Neural cell (in vitro differentiated cells): ENCODE measurements around the gene DSCAML1. TPM values are rescaled to one million over a fixed set of nuclear protein-coding genes. Genes with fewer than 3 reads are reported as not detected.

ENCODE experiments used
- H2AFZ ChIP-seq: fragments of 200-600, 300-800 bp; sonication (generic), shearing (Covaris generic); 2 replicates; pipeline ENCODE4 v1.6.0; 2014; ENCODE audit warnings: low read depth, mild to moderate bottlenecking, antibody characterized with exemption, low read length, moderate library complexity
- H3F3A ChIP-seq: fragments of 200-600 bp; shearing (Covaris generic); 2 replicates; pipeline ENCODE4 v1.6.1; 2016; ENCODE audit warnings: mild to moderate bottlenecking, moderate library complexity, mixed read lengths, antibody characterized with exemption, low read length; ENCODE audit not compliant: insufficient read depth, poor library complexity, severe bottlenecking
- H3K27ac ChIP-seq: fragments of 200-600, 300-800 bp; sonication (generic), shearing (Covaris generic); 2 replicates; pipeline ENCODE4 v1.5.1; 2014; ENCODE audit warnings: mild to moderate bottlenecking, low read length, moderate library complexity
- H3K27me3 ChIP-seq: fragments of 300-800, 200-600 bp; sonication (generic), shearing (Covaris generic); 2 replicates; pipeline ENCODE4 v1.6.0; 2014; ENCODE audit warnings: mild to moderate bottlenecking, low read depth, low read length, moderate library complexity; ENCODE audit not compliant: insufficient read depth
- H3K36me3 ChIP-seq: fragments of 300-800, 200-600 bp; sonication (generic), shearing (Covaris generic); 2 replicates; pipeline ENCODE4 v1.5.1; 2014; ENCODE audit warnings: mild to moderate bottlenecking, antibody characterized with exemption, low read length, moderate library complexity; ENCODE audit not compliant: insufficient read depth
- H3K4me2 ChIP-seq: fragments of 300-800, 200-600 bp; sonication (generic), shearing (Covaris generic); 2 replicates; pipeline ENCODE4 v1.6.0; 2014; ENCODE audit warnings: mild to moderate bottlenecking, low read length
- H3K4me3 ChIP-seq: fragments of 300-800, 200-600 bp; sonication (generic), shearing (Covaris generic); 2 replicates; pipeline ENCODE4 v1.5.1; 2014; ENCODE audit warnings: mild to moderate bottlenecking, low read length, moderate library complexity
- H3K79me2 ChIP-seq: fragments of 200-600 bp; shearing (Covaris generic); replicated peaks from 2 replicates; pipeline ENCODE4 v1.6.0; 2014; ENCODE audit warnings: mild to moderate bottlenecking, low read length, moderate library complexity; ENCODE audit not compliant: insufficient read depth
- H3K9ac ChIP-seq: fragments of 300-800, 200-600 bp; sonication (generic), shearing (Covaris generic); 2 replicates; pipeline ENCODE4 v1.6.1; 2016; ENCODE audit warnings: mild to moderate bottlenecking, low read length, mixed read lengths
- H3K9me2 ChIP-seq: fragments of 200-600 bp; shearing (Covaris generic); 2 replicates; pipeline ENCODE4 v1.6.1; 2016; ENCODE audit warnings: mild to moderate bottlenecking, low read length, mixed read lengths; ENCODE audit not compliant: insufficient read depth
- H3K9me3 ChIP-seq: fragments of 200-600, 300-800 bp; sonication (generic), shearing (Covaris generic); 2 replicates; pipeline ENCODE4 v1.6.1; 2016; ENCODE audit warnings: mild to moderate bottlenecking, mixed run types, low read length, moderate library complexity, mixed read lengths
- H4K20me1 ChIP-seq: fragments of 200-600 bp; shearing (Covaris generic); 2 replicates; pipeline ENCODE4 v1.6.1; 2016; ENCODE audit warnings: mild to moderate bottlenecking, mixed run types; ENCODE audit not compliant: insufficient read depth
- CTCF ChIP-seq: fragments of 450-650 bp; IDR thresholded peaks from 2 replicates; pipeline ENCODE4 v1.5.1; 2014; ENCODE audit warnings: antibody characterized with exemption, mild to moderate bottlenecking, moderate library complexity; ENCODE audit not compliant: poor library complexity, severe bottlenecking
- EP300 ChIP-seq: fragments of 450-650 bp; conservative IDR thresholded peaks from 2 replicates; pipeline ENCODE4 v1.6.1; 2014; ENCODE audit warnings: antibody characterized with exemption, mild to moderate bottlenecking, moderate library complexity; ENCODE audit not compliant: poor library complexity, severe bottlenecking
- EZH2 ChIP-seq: fragments of 200-600, 300-800 bp; shearing (Covaris generic), sonication (generic); IDR thresholded peaks from 2 replicates; pipeline ENCODE4 v1.6.1; 2014; ENCODE audit warnings: antibody characterized with exemption, low read length, borderline replicate concordance, mild to moderate bottlenecking; ENCODE audit not compliant: insufficient read depth, poor library complexity, severe bottlenecking
- MXI1 ChIP-seq: fragments of 450-650 bp; conservative IDR thresholded peaks from 2 replicates; pipeline ENCODE4 v1.6.1; 2014; ENCODE audit warnings: antibody characterized with exemption, mild to moderate bottlenecking; ENCODE audit not compliant: poor library complexity, severe bottlenecking
- POLR2AphosphoS5 ChIP-seq: IDR thresholded peaks from 2 replicates; pipeline ENCODE4 v1.6.1; 2012
- RAD21 ChIP-seq: fragments of 450-650 bp; conservative IDR thresholded peaks from 2 replicates; pipeline ENCODE4 v1.6.1; 2014; ENCODE audit warnings: antibody characterized with exemption, mild to moderate bottlenecking, moderate library complexity
- SMC3 ChIP-seq: fragments of 450-650 bp; conservative IDR thresholded peaks from 2 replicates; pipeline ENCODE4 v1.6.1; 2014; ENCODE audit warnings: antibody characterized with exemption, mild to moderate bottlenecking, moderate library complexity; ENCODE audit not compliant: poor library complexity
- TAF1 ChIP-seq: IDR thresholded peaks from 2 replicates; pipeline ENCODE4 v1.6.1; 2012; ENCODE audit warnings: low read depth
- polyA plus RNA-seq: library from polyadenylated mRNA; depleted of rRNA; stranded (reverse); fragments of >200 nt; gene quantifications from 2 replicates; pipeline ENCODE4 v1.2.3, GENCODE V29; 2014
- TF ChIP-seq, protein P1 (sequence below): IDR thresholded peaks from 2 replicates; pipeline ENCODE4 v1.6.1; 2012; ENCODE audit warnings: borderline replicate concordance

DSCAML1 gene
- polyA plus RNA-seq, 1 donor from 2014 or later: 1.3 TPM

DNA sequence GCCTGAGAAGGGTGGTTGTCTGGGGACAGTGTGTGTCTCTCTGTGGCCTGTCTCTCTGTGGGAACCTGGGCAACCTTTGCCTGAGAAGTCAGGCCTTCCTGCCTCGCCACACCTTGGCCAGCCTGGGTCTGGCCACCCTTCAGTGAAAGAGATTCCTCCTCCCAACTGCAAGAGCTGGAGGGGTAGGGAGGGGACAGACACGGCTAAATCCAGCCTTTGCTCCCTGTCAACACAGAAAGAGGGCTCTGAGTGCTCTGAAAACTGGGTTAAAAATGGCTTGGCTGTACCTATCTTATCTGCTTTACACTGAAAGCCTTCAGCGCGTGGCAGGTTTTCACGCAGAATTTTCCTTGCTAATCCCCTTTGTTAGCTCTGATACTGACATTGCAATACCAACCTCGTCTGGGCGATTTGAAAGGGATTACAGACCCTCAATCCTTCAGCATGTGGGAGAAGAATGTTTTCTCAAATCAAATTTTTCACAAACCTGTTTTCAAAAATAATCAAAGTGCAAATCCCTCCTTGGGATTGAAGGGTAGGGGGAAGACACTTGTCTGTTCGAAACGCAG, 163.7 kb downstream of the DSCAML1 start:
- Histone ChIP-seq H3K4me3 (no peak overlapping the region), H3K36me3 (no peaks in the 10 kb centered on the region), H3K79me2 (no peaks in the 10 kb centered on the region), H3K4me2 (no peak overlapping the region), H3K9me3 (no peaks in the 10 kb centered on the region), H3F3A (no peaks in the 10 kb centered on the region), H3K9ac (no peak overlapping the region), H2AFZ (no peak overlapping the region), H3K9me2 (no peaks in the 10 kb centered on the region), H3K27ac (no peak overlapping the region), H4K20me1 (no peaks in the 10 kb centered on the region), H3K27me3 (no peaks in the 10 kb centered on the region)
- TF ChIP-seq EP300: no peak
- TF ChIP-seq MXI1: no peak
- no peak for TF ChIP-seq POLR2AphosphoS5
- no peak for TF ChIP-seq RAD21
- TF ChIP-seq CTCF: no peak
- TF ChIP-seq, protein P1, sequence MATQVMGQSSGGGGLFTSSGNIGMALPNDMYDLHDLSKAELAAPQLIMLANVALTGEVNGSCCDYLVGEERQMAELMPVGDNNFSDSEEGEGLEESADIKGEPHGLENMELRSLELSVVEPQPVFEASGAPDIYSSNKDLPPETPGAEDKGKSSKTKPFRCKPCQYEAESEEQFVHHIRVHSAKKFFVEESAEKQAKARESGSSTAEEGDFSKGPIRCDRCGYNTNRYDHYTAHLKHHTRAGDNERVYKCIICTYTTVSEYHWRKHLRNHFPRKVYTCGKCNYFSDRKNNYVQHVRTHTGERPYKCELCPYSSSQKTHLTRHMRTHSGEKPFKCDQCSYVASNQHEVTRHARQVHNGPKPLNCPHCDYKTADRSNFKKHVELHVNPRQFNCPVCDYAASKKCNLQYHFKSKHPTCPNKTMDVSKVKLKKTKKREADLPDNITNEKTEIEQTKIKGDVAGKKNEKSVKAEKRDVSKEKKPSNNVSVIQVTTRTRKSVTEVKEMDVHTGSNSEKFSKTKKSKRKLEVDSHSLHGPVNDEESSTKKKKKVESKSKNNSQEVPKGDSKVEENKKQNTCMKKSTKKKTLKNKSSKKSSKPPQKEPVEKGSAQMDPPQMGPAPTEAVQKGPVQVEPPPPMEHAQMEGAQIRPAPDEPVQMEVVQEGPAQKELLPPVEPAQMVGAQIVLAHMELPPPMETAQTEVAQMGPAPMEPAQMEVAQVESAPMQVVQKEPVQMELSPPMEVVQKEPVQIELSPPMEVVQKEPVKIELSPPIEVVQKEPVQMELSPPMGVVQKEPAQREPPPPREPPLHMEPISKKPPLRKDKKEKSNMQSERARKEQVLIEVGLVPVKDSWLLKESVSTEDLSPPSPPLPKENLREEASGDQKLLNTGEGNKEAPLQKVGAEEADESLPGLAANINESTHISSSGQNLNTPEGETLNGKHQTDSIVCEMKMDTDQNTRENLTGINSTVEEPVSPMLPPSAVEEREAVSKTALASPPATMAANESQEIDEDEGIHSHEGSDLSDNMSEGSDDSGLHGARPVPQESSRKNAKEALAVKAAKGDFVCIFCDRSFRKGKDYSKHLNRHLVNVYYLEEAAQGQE: no peak
- TF ChIP-seq SMC3: no peak
- TF ChIP-seq TAF1: no peak
- no peak for TF ChIP-seq EZH2

DNA sequence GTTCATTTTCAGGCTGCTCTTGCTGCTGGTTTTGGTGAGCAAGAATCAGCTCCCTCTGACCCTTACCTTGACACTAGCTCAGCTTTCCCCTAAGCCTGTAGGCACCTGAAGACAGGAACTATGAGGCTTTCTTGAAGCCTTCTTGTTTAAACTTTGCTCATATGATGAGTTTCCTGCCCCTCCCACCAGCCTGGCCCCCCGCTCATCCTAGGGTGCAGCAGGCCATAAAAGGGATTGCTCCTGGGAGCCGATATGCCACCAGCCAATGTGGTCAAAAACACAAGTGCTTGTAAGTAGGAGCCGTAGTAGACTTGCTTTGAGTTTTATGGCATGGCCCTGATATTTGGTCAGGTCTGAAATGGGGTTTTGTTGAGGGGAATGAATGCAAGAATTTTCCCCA, 164.7 kb downstream of the DSCAML1 start:
- no peak for TF ChIP-seq EZH2
- no peak for TF ChIP-seq CTCF
- no peak for TF ChIP-seq EP300
- TF ChIP-seq, protein P1: no peak
- no peak for TF ChIP-seq TAF1
- no peak for TF ChIP-seq MXI1
- TF ChIP-seq POLR2AphosphoS5: no peak
- no peak for TF ChIP-seq SMC3
- no peak for TF ChIP-seq RAD21
- Histone ChIP-seq H3K79me2 (no peaks in the 10 kb centered on the region), H3K9me2 (no peaks in the 10 kb centered on the region), H3F3A (no peaks in the 10 kb centered on the region), H3K4me3 (no peak overlapping the region), H3K27me3 (no peaks in the 10 kb centered on the region), H3K4me2 (no peak overlapping the region), H2AFZ (no peak overlapping the region), H4K20me1 (no peaks in the 10 kb centered on the region), H3K36me3 (no peaks in the 10 kb centered on the region), H3K9ac (no peak overlapping the region), H3K9me3 (no peaks in the 10 kb centered on the region), H3K27ac (no peak overlapping the region)
